Panc1 (cell line): Measurements from ENCODE around the gene ATP1A1. TPM values are rescaled to one million over a fixed set of nuclear protein-coding genes. Genes with fewer than 3 reads are reported as not detected.

Experiments used
- ATAC-seq: fragments of 200-7000 bp; cut with Tn5 transposase; 2 replicates; pipeline ENCODE4 v1.9.1; 2020; ENCODE audit warnings: mild to moderate bottlenecking, moderate library complexity
- BruUV-seq: library from RNA; stranded (reverse); fragments of 400-500 nt; replicated peaks from 2 replicates; lab custom pipeline; 2021; lab: Mats Ljungman, UMichigan
- CTCF ChIA-PET: fragments of 300-600 bp; sonication (Branson Sonifier 250); formaldehyde crosslinking; loops from one replicate; lab custom pipeline; 2022; ENCODE audit warnings: antibody characterized with exemption; lab: Charles Lee
- POLR2A ChIA-PET: fragments of 300-600 bp; sonication (Branson Sonifier 250); formaldehyde crosslinking; loops from one replicate; lab custom pipeline; 2022; ENCODE audit warnings: antibody characterized with exemption; lab: Charles Lee
- DNase-seq: peaks from one replicate; pipeline ENCODE4 v3.0.0-alpha.2; 2010; ENCODE audit warnings: low read depth, low spot score
- H3K27ac ChIP-seq: 2 replicates; pipeline ENCODE4 v1.5.1; 2011; ENCODE audit warnings: mild to moderate bottlenecking, low read length, inconsistent platforms
- H3K27me3 ChIP-seq: fragments of 200-500 bp; sonication (Bioruptor generic); 2 replicates; pipeline ENCODE4 v1.6.0; 2014; ENCODE audit warnings: low read length, inconsistent platforms; ENCODE audit not compliant: control insufficient read depth, insufficient read depth
- H3K36me3 ChIP-seq: fragments of 200-500 bp; sonication (Bioruptor generic); 2 replicates; pipeline ENCODE4 v1.5.1; 2014; ENCODE audit warnings: inconsistent platforms, mild to moderate bottlenecking, low read length, moderate library complexity; ENCODE audit not compliant: control insufficient read depth, insufficient read depth
- H3K4me1 ChIP-seq: 2 replicates; pipeline ENCODE4 v1.5.1; 2011; ENCODE audit warnings: inconsistent platforms, mild to moderate bottlenecking, low read length, moderate library complexity; ENCODE audit not compliant: control insufficient read depth, insufficient read depth
- H3K4me3 ChIP-seq, 2 experiments: 2 replicates each; pipeline ENCODE4 v1.5.1; 2011 to 2012; ENCODE audit warnings: low read depth in 2 of 2, low read length in 2 of 2, mild to moderate bottlenecking in 2 of 2, inconsistent platforms in 1 of 2, moderate library complexity in 1 of 2
- H3K9me3 ChIP-seq: fragments of 200-500 bp; sonication (Bioruptor generic); 2 replicates; pipeline ENCODE4 v1.5.1; 2014; ENCODE audit warnings: low read depth, mild to moderate bottlenecking, inconsistent platforms, low read length, moderate library complexity; ENCODE audit not compliant: control insufficient read depth, insufficient read depth
- CTCF ChIP-seq: fragments of 450-650 bp; IDR thresholded peaks from 2 replicates; pipeline ENCODE4 v1.5.1; 2017; ENCODE audit warnings: mild to moderate bottlenecking
- POLR2AphosphoS5 ChIP-seq: IDR thresholded peaks from 2 replicates; pipeline ENCODE4 v1.6.1; 2012; ENCODE audit warnings: mild to moderate bottlenecking, low read depth, low read length, moderate library complexity
- REST ChIP-seq, 2 experiments: IDR thresholded peaks; 2 replicates each; pipeline ENCODE4 v1.6.1; 2011 to 2012; ENCODE audit warnings: low read depth in 2 of 2, control low read depth in 1 of 2, low read length in 1 of 2, mild to moderate bottlenecking in 1 of 2, moderate library complexity in 1 of 2; ENCODE audit not compliant: insufficient read depth in 1 of 2
- SIN3A ChIP-seq: IDR thresholded peaks from 2 replicates; pipeline ENCODE4 v1.6.1; 2012; ENCODE audit warnings: low read depth, mild to moderate bottlenecking, low read length, moderate library complexity, borderline replicate concordance; ENCODE audit not compliant: insufficient read depth
- TCF7L2 ChIP-seq: IDR thresholded peaks from 2 replicates; pipeline ENCODE4 v1.6.1; 2011; ENCODE audit warnings: mild to moderate bottlenecking, low read depth, low read length, inconsistent platforms
- in situ Hi-C: cut with HindIII; loops from 2 replicates; pipeline ENCODE4 v1.10.0; 2016; ENCODE audit warnings: low sequenced_read_pairs, low pct_unique_long_range_greater_than_20kb
- intact Hi-C: fragments of 100-400 bp; cut with micrococcal nuclease; formaldehyde crosslinking; loops from one replicate; pipeline ENCODE4 v1.10.0; 2022; ENCODE audit not compliant: unreplicated experiment
- total RNA-seq: library from RNA; stranded (reverse); gene quantifications from one replicate; pipeline ENCODE4 v1.2.1, GENCODE V29; 2021; ENCODE audit not compliant: unreplicated experiment

The ATP1A1 gene
- total RNA-seq, 1 experiment from 2014 or later: 131 TPM

DNA sequence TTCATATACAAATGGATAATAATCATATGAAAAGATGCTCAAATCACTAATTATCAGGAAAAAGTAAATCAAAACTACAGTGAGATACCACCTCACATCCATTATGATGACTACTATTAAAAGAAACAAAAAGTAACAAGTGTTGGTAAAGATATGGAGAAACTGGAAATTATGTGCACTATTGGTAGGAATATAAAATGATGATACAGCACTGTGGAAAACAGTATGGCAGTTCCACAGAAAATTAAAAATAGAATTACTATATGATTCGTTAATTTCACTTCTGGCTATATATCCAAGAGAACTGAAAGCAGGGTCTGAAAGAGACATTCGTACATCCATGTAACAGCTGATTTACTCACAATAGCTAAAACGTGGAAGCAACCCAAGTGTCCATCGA is 21.1 kb upstream of the ATP1A1 start:
- POLR2A ChIA-PET: no interaction called here
- intact Hi-C loops: no loop called here
- Histone ChIP-seq H3K27me3 (no peaks in the 10 kb centered on the region; the same call in 1 of the 2 replicates), H3K4me3 (no peak overlapping the region), H3K4me1 (no peaks in the 10 kb centered on the region), H3K9me3 (no peaks in the 10 kb centered on the region), H3K27ac (no peak overlapping the region), H3K36me3 (no peaks in the 10 kb centered on the region)
- in situ Hi-C loops: no loop called here
- no peak for ATAC-seq
- no peak for DNase-seq
- CTCF ChIA-PET: no interaction called here
- TF ChIP-seq TCF7L2 (no peak), REST (IDR thresholded peaks at IDR 0.05; ENCODE audit: insufficient read depth in 1 of 2, low read depth in 2 of 2, low read length in 1 of 2) (no peak)
- BruUV-seq: no TSS peak

- CTCF ChIA-PET: no interaction called here
- intact Hi-C loops (no loop called here), in situ Hi-C loops (no loop called here)
- ATAC-seq (no peak), DNase-seq (no peak)
- POLR2A ChIA-PET: no interaction called here
- TF ChIP-seq TCF7L2: no peak
- TF ChIP-seq POLR2AphosphoS5: no peak
- TF ChIP-seq CTCF: no peak
- no peak for TF ChIP-seq SIN3A
- no peak for TF ChIP-seq REST (IDR thresholded peaks at IDR 0.05; ENCODE audit: insufficient read depth in 1 of 2, low read depth in 2 of 2, low read length in 1 of 2)
- no peak overlapping the region for H3K4me3 ChIP-seq
- H3K4me1 ChIP-seq: no peaks in the 10 kb centered on the region
- no peaks in the 10 kb centered on the region for H3K36me3 ChIP-seq
- no peaks in the 10 kb centered on the region; the same call in 1 of the 2 replicates for H3K27me3 ChIP-seq
- H3K27ac ChIP-seq: no peak overlapping the region
- no peaks in the 10 kb centered on the region for H3K9me3 ChIP-seq
- no TSS peak for BruUV-seq
These were observed 20.7 kb upstream of the ATP1A1 start for GRCh38 chr1:116352349-116352813.
